GM15510 (cell line): ENCODE measurements around the gene F12.

ENCODE experiments used
- POLR2A ChIP-seq: IDR thresholded peaks from 3 replicates; pipeline ENCODE4 v1.6.1; 2011; ENCODE audit warnings: borderline replicate concordance; ENCODE audit not compliant: insufficient read length; ENCODE audit errors: extremely low read depth

Gene F12

DNA sequence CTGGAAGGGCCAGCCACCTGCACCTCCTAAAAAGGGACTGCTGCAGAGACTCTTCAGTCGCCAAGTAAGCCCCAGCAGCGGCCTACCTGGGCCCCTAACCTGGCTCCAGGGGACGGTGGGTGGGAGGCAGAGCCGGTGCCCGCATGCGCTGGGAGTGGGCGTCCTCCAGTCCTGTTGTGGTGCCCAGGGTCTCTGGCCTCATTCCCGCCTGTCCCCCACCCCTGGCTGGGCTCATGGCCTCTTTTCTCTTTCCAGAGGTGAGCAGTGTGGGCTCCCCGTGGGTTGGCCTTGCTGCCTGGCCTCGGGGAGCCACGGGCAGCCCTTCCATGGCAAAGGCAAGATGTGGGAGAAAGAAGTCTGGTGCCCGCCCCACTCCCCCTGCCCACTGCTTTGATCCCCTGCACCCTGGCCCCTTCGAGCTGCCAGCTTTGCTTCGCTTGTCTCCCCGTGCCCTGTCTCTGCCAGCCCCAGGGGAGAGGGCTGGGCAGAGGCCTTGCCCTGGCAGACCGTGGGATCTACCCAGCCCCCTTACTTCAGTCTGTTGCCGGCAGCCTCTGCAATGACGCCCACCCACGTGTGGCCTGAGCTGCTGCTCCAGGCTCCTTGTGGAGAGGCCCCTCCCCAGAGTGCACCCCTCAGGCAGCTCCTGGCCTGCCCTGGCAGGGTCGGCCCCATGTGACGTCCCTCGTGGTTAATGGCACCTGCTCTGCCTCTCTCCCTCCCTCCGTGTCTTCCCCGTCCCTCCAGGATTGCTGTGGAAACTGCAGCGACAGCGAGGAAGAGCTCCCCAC, 31.8 kb upstream of the F12 start:
- no peak for TF ChIP-seq POLR2A

DNA sequence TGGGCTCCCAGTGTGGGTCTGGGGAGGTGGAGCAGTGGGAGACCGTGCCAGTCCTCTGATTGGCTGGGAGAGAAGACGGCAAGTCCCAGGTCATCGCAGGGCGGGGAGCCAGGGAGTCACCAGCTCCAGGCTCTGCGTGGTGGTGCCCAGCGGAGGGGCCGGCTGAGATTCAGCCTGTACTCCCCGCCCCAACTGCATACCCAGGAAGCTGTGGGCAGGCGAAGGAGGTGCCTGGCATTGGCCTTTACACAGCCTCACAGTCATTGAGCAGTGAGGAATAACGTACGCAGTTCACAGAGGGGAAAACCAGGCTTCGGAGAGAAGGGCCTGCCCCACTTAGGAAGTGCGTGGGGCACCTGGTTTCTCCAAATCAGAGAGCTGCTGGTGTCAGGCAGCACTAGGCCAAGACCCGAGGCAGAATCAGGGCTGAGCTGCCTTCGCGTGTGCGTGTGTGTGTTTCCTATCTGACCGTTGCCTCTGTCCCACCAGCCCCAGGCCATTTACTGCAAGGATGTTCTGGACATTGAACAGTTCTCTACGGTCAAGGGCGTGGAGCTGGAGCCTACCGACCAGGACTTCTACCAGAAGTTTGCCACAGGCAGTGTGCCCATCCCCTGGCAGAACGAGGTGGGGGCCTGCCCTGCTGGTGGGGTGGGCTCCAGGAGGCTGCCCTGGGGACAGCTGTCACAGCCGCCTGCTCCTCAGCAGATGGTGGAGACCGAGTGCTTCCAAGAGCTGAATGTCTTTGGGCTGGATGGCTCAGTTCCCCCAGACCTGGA, 31.0 kb upstream of the F12 start:
- TF ChIP-seq POLR2A: peak; percentile 25

DNA sequence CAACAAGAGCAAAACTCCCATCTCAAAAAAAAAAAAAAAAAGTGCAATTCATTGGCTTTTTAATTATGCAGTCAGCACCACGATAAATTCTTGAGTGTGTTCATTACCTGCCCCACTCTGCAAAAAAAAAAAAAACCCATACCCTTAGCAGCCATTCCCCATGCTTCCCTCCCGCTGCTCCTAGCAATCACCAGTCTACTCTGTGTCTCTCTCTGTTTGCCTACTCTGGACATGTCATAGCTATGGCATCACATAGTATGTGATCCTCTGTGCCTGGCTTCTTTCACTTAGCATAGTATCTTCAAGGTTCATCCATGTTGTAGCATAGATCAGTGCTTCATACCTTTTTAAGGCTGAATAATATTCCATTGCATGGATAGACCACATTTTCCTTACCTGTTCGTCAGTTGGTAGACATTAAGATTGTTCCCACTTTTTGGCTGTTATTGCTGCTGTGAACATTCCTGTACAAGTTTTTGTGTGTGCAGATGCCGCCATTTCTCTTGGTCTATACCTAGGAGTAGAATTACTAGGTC, 30.2 kb upstream of the F12 start:
- no peak for TF ChIP-seq POLR2A

DNA sequence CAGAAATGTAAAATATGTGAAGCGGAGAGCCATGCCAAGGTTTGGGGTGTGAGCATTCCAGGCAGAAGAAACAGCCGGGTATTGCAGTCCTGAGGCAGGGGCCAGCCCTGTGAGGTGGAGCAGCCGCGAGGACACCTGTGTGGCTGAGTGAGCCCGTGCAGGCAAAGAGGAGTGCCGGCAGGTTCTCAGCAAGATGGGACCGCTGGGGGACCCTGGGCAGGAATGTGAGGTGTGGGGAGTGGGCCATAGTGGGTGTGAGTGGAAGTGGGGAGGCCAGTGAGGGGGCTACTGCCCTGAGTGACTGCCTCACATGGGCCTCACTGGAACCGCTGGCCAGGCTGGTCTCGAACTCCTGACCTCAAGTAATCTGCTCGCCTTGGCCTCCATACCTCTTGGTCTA, 29.1 kb upstream of the F12 start:
- no peak for TF ChIP-seq POLR2A

DNA sequence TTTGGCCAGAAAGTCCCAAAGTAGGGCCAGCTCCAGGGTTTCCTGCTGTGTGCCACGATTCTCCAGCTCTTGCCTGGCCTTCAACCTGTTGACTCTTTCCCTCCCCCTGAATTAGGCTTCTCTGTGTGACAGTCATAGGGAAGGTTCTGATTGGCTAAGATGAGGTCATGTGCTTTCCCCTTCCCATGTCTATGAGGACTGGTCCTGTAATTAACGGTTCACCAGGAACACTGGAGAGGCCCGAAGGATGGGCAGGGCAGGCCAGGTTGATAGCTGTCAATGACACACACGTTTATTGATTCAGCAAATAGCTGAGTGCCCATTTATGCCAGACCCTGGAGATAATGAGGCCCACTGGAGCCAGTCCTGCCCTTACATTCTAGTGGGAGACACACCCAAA, 28.3 kb upstream of the F12 start:
- no peak for TF ChIP-seq POLR2A

DNA sequence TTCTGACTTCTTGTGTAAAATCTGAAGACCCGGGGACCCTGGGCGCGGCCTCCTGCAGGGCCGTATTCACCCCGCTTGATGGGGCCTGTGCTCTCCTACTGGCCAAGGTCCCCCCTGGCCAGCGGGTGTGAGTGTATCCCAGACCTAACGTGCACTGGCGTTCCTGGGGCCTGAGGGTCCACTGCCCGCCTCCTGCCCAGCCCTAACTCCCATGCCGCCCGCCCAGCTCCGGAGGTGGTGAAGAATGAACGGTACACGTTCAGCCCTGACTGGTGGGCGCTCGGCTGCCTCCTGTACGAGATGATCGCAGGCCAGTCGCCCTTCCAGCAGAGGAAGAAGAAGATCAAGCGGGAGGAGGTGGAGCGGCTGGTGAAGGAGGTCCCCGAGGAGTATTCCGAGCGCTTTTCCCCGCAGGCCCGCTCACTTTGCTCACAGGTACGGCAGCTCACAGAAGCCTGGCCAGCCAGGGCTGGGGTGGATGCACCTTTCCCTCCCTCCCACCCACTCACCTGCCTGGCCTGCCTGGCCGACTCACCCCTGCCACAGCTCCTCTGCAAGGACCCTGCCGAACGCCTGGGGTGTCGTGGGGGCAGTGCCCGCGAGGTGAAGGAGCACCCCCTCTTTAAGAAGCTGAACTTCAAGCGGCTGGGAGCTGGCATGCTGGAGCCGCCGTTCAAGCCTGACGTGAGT, 26.6 kb upstream of the F12 start:
- no peak for TF ChIP-seq POLR2A

DNA sequence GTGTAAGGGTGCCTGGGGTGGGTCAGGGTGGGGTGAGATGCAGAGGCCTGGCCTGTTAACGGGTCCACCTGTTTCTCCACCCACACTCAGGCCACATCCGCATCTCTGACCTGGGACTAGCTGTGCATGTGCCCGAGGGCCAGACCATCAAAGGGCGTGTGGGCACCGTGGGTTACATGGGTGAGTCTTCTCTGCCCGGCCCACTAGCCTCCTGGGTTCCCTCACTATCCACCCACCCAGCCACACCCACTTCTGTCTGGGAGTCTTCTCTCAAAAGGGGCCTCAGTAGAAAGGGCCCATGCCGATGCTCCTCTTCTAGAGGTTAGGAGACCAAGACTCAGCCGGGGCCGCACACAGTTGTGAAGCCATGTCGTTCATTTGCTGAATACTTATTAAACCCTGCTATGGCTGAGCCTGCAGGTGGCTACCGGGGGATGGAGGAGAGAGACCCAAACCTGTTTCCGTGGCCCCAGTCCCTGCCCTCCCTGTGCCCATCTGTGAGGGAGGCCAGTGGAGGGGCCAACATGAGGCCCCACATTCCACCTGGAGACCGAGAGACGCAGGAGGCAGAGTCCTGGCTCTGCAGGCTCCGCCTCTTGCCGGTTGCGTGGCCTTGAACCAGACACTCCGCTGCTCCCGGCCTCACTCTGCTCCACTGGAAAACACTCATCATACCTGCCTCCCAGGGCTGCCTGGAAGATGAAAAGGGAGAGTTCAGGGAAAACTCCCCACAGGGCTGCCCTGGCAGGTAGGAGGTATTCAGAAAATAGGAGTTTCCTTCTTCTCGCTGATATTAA, 25.8 kb upstream of the F12 start:
- no peak for TF ChIP-seq POLR2A

DNA sequence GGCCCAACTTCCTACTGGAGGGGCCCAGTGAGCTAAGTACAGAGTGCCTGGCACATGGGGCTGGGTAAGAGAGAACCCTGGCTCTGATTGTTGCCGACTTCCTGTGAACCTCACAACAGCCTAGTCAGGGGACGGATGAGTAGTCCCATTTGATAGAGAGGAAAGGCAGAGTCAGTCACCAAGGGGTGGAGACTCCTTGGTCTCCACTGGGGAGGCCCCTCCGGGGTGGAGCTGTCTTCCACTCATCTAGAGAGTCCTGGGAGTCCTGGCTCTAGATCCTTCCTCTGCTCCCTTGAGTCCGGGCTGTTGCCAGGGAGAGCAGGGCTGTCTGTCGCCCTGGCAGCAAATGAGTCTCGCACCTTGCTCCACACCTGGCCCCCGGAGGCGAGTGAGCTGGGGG, 25.1 kb upstream of the F12 start:
- no peak for TF ChIP-seq POLR2A

DNA sequence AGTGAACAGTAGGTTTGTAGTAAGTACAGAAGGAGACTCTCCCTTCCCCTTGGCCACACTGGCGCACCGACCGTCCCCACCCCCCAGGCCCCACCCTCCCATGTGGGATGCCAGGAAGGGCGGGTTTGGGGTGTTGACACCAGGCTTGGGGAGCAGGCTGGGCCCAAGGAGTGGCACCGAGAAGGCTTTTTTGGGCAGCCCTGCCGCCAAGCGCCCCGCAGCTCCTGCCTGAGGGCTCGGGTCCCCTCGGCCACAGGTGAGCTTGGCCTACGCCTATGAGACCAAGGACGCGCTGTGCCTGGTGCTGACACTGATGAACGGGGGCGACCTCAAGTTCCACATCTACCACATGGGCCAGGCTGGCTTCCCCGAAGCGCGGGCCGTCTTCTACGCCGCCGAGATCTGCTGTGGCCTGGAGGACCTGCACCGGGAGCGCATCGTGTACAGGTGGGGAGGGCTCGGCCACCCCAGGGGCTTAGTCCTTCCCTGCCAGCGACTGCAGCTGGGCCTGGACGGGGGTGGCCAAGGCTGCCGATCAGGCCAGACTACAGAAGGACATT, 24.4 kb upstream of the F12 start:
- no peak for TF ChIP-seq POLR2A

DNA sequence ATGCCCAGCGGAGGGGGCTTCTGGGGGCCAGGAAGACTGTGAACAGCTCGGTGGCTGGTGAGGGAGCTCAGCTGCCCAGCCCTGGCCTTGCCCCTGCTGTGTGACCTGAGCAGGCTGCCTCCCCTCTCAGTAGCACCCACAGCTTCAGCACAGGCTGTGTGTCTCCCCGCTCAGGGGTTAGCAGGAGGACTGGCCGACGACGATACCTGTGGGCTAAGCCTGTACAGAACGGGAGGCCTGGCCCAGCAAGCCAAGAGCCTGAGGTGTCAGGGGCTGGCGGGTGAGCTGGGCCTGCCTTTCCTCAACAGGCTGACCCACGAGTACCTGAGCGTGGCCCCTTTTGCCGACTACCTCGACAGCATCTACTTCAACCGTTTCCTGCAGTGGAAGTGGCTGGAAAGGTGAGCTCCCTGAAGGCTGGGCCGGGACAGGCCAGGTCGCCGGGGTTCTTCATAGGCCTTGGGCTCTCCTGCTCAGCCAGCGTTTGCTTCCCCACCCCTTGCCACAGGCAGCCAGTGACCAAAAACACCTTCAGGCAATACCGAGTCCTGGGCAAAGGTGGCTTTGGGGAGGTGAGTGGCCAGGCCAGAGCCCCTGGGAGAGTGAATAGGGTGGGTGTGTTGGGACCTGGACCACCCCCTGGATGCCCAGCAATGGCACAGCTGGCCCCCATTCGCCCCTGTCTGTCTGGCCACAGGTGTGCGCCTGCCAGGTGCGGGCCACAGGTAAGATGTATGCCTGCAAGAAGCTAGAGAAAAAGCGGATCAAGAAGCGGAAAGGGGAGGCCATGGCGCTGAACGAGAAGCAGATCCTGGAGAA, 23.7 kb upstream of the F12 start:
- no peak for TF ChIP-seq POLR2A

DNA sequence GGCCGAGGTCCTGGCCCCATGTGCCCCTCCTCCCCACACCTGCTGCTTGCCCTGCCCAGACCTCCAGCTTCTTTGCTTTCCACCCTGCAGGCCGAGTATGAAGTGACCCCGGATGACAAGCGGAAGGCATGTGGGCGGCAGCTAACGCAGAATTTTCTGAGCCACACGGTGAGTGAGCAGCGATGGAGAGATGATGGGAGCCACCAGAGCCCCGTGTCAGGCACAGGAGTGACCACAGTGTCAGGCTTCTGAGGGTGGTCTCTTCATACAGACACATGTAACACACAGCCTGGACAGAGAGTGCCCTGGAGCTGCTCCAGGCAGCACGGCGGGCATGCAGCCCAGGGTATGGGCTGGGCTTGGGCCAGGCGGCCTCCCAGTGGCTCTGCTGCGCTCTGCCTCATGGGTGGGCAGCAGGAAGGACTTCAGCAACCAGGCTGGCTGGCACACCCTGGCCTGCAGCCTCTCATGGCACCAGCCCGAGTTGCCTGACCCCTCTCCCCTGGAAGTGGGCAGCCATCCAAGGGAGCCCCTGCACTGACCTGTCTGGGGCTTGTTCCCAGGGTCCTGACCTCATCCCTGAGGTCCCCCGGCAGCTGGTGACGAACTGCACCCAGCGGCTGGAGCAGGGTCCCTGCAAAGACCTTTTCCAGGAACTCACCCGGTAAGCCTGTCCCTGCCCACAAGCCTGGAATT, 22.9 kb upstream of the F12 start:
- peak; percentile 24 for TF ChIP-seq POLR2A

DNA sequence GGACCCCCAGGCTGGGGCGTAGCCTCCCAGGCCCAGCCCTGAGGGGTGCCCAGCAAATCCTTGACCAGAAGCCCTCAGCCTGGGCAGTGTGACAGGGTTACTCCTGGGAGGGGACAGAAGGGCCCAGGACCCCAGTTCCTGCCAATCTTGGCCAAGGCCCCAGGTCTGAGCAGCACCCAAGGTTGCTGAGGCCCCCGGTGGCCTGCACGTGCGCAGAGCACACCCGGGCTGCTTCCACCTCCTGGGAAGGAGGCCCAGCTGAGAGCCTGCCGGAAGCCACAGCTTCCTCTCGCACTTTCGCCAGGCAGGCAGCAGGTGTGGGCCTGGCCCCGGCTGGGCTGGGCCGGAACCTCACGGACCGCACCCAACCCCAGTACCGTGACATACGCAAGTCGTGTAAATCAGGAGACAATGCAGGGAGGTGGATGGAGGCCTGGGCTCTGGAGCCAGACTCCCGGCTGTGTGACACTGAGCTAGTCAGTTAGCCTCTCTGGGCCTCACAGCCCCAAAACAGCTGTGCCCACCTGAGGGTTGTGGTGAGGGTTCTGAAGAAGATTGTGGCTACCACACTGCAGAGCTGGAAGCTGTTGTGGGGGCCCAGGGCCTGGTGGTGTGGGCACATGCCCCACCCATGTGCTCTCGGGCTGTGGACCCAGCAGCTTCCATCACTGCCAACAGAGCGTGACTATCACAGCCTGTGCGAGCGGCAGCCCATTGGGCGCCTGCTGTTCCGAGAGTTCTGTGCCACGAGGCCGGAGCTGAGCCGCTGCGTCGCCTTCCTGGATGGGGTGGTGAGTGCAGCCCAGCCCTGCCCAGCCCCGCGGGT, 22.2 kb upstream of the F12 start:
- TF ChIP-seq POLR2A: peak; percentile 22
